Nephron (organoid): ENCODE measurements around the gene SHH.

ENCODE experiments used
- H3K27ac Mint-ChIP-seq, 3 experiments: 2 replicates each; pipeline ENCODE4 v1.8.0; 2020; ENCODE audit warnings: mixed read lengths in 3 of 3, mild to moderate bottlenecking in 2 of 3, moderate library complexity in 1 of 3
- H3K27me3 Mint-ChIP-seq: 2 replicates; pipeline ENCODE4 v1.8.0; 2021; ENCODE audit warnings: low read depth, mild to moderate bottlenecking, moderate library complexity, mixed read lengths
- H3K36me3 Mint-ChIP-seq: 2 replicates; pipeline ENCODE4 v1.8.0; 2020; ENCODE audit warnings: low read depth, mixed read lengths
- H3K4me1 Mint-ChIP-seq: 2 replicates; pipeline ENCODE4 v1.8.0; 2020; ENCODE audit warnings: mixed read lengths
- H3K4me3 Mint-ChIP-seq, 3 experiments: 2 replicates each; pipeline ENCODE4 v1.8.0; 2020; ENCODE audit warnings: mild to moderate bottlenecking in 3 of 3, mixed read lengths in 3 of 3, moderate library complexity in 2 of 3
- H3K9me3 Mint-ChIP-seq: 2 replicates; pipeline ENCODE4 v1.8.0; 2020; ENCODE audit warnings: mixed read lengths
- CTCF ChIP-seq, 3 experiments: fragments of 200-600 bp; sonication (generic); IDR thresholded peaks; one replicate each; pipeline ENCODE4 v1.5.0; 2021; ENCODE audit warnings: antibody characterized with exemption in 3 of 3; ENCODE audit not compliant: unreplicated experiment in 3 of 3

The SHH gene

GRCh38 chr7:155774947-155775346 lies 37.3 kb downstream of the SHH start:
- H3K36me3 Mint-ChIP-seq, result peaks cover 61% of the 10 kb centered on the region
- no peaks in the 10 kb centered on the region for H3K9me3 Mint-ChIP-seq
- H3K4me1 Mint-ChIP-seq, result peaks cover 9% of the 10 kb centered on the region
- no peak overlapping the region for H3K27ac Mint-ChIP-seq
- no peak for TF ChIP-seq CTCF (IDR thresholded peaks at IDR 0.05; ENCODE audit: unreplicated experiment in 3 of 3)
- no peaks in the 10 kb centered on the region for H3K27me3 Mint-ChIP-seq
- H3K4me3 Mint-ChIP-seq, result no peak overlapping the region

GRCh38 chr7:155773531-155773930 lies 38.7 kb downstream of the SHH start:
- Mint-ChIP-seq H3K4me3 (no peak overlapping the region), H3K36me3 (peaks cover 57% of the 10 kb centered on the region), H3K4me1 (peaks cover 20% of the 10 kb centered on the region), H3K27me3 (no peaks in the 10 kb centered on the region), H3K27ac (no peak overlapping the region), H3K9me3 (no peaks in the 10 kb centered on the region)
- TF ChIP-seq CTCF (IDR thresholded peaks at IDR 0.05; ENCODE audit: unreplicated experiment in 3 of 3), result no peak

GRCh38 chr7:155770241-155770640 lies 42.0 kb downstream of the SHH start:
- Mint-ChIP-seq H3K9me3 (no peaks in the 10 kb centered on the region), H3K27me3 (no peaks in the 10 kb centered on the region), H3K4me1 (peaks cover 25% of the 10 kb centered on the region), H3K27ac (peak overlapping the region in 2 of 3 experiments; percentile 65 to 74), H3K4me3 (no peak overlapping the region), H3K36me3 (peaks cover 51% of the 10 kb centered on the region)
- no peak for TF ChIP-seq CTCF (IDR thresholded peaks at IDR 0.05; ENCODE audit: unreplicated experiment in 3 of 3)

- Mint-ChIP-seq H3K4me1 (peaks cover 27% of the 10 kb centered on the region), H3K27me3 (no peaks in the 10 kb centered on the region), H3K9me3 (no peaks in the 10 kb centered on the region), H3K36me3 (peaks cover 48% of the 10 kb centered on the region), H3K27ac (peak overlapping the region; percentile 65 to 74 (median 69)), H3K4me3 (peak overlapping the region in 2 of 3 experiments; percentile 1 to 24)
- no peak for TF ChIP-seq CTCF (IDR thresholded peaks at IDR 0.05; ENCODE audit: unreplicated experiment in 3 of 3)
Measured at GRCh38 chr7:155769701-155770100, 42.6 kb downstream of the SHH start.

DNA sequence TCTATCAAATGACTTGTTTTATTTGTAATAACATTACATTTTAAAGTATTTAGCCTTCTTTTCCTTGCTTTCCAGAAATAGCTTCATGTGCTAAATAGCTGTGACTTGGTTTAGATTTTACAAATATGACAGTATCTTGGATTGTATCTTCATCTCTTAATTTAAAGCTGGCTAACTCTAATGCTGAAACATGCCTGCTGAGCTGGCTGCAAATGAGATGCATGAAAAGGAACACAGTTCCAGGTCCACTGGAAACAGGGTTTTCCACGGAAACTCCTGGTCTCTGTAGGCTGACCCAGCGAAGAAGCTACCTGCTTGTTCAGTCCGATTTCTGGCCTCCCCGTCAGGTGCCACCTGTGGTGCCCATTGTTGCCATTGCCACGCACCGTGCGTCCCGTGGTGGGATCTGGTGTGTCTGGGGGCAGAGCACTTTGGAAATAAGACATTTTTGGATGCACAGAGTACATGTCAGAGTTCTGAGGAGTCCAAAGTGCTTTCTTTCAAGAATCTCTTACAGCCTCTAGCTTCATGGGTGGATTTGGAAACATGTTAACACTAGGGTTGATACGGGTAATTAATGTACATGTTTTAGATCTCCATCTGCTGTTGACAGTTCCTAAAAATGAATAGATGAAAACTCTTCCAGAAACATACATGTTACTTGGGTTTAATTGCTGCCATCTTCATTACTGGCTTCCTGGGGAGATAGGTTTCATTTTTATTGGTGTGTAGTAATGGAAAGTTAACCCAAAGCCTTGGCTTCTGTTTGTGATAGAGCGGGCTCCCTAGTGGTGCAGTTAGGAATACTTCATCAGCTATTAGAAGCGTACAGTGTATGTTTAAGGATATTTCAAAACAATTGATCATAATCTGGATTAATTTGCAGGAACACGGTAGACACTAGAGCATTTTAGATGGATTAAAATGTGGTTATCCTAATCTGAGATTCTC lies 45.0 kb downstream of the SHH start:
- no peaks in the 10 kb centered on the region for H3K27me3 Mint-ChIP-seq
- no peaks in the 10 kb centered on the region for H3K9me3 Mint-ChIP-seq
- TF ChIP-seq CTCF (IDR thresholded peaks at IDR 0.05; ENCODE audit: unreplicated experiment in 3 of 3), result no peak
- H3K27ac Mint-ChIP-seq, result no peak overlapping the region
- no peak overlapping the region for H3K4me3 Mint-ChIP-seq
- peaks cover 51% of the 10 kb centered on the region for H3K4me1 Mint-ChIP-seq
- H3K36me3 Mint-ChIP-seq, result peaks cover 56% of the 10 kb centered on the region

DNA sequence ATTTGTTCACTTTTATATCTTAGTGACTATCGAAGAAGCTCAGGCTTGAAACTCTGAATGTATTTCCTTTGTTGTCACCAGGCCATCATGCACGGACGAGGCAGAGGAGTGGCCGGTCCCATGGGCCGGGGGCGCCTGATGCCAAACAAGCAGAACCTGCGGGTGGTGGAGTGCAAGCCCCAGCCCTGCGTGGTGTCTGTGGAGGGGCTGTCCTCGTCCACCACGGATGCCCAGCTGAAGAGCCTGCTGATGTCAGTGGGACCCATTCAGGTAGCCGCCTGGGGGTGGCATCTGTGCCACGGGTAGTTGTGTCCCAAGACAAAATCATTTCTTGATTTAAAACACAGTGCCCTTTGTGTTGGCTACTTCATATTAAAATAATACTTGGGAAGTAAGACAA lies 45.9 kb downstream of the SHH start:
- no peak overlapping the region for H3K4me3 Mint-ChIP-seq
- H3K27me3 Mint-ChIP-seq, result no peaks in the 10 kb centered on the region
- H3K27ac Mint-ChIP-seq, result no peak overlapping the region
- H3K9me3 Mint-ChIP-seq, result no peaks in the 10 kb centered on the region
- peaks cover 62% of the 10 kb centered on the region for H3K36me3 Mint-ChIP-seq
- H3K4me1 Mint-ChIP-seq, result peaks cover 60% of the 10 kb centered on the region
- TF ChIP-seq CTCF (IDR thresholded peaks at IDR 0.05; ENCODE audit: unreplicated experiment in 3 of 3), result no peak
